COLO668 (cell line): Measurements from ENCODE around the gene TOPBP1.
"Not testable (repeated sequence)": the region's sequence is repeated elsewhere in the genome, so short reads cannot be mapped to it uniquely, and the experiment has no call there.

Source experiments
- DNase-seq: peaks from one replicate; lab custom pipeline; 2025; ENCODE audit not compliant: unreplicated experiment; lab: John Stamatoyannopoulos, UW

The TOPBP1 gene

DNA sequence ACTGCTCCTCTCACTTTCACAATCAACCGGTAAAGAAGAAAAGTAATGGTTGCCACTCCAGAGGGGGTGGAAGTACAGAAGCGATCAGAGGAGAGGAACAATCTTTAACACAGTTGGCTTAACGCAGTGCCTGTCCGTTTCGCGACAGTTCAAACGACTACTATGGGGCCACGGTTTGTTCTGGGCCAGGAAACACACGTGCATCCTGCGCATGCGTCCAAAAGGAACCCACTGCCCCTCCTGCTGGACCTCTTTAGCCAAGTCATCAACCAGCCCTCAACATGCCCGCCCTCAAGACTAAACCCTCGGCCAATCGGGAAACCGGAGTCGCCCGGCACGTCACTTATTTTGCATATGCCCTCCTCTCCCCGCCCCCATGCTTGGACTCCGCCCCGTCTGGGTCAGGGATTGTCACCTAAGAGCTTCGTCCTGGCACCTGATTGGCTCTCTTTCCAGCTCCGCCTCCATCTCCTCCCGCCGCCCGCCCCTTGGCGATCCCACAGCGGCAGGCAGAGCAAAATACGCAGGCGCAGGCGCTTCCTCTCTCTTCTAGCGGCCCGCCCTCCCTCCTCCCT, 88.6 kb downstream of the TOPBP1 start:
- DNase-seq: no peak

DNA sequence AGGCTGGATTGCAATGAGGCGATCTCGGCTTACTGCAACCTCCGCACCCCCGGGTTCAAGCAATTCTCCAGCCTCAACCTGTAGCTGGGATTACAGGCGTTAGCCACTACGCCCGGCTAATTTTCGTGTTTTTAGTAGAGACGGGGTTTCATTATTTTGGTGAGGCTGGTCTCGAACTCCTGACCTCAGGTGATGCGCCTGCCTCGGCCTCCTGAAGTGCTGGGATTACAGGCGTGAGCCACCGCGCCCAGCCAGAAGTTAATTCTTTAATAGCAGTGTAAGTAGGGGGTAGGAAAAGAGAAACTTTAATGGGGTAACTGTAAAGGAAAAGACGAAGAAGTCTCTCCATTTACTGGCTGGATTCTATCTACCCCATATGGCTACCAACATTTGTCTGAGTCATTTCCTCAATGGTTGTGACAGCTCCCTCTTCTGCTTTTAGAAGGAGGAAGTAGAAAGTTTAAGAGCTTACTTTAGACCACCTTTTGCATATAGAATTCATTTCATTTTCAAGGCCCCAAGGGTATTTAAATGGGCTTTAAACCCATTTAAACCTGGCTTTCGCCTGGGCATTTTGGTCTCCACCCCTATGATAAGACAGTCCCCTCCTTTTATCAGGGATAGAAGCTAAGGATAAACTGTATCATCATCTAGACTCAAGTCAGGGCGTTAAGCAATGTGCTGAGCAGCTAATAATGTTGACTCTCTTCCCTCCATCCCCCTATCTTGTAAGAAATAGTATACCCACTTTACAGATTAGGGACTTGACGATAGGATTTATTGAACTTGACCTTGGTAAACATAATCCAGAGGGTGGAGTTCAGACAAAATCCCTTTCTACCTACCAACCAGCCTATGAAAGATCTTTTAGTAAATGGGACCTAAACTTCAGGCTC, 89.3 kb downstream of the TOPBP1 start:
- no peak for DNase-seq

DNA sequence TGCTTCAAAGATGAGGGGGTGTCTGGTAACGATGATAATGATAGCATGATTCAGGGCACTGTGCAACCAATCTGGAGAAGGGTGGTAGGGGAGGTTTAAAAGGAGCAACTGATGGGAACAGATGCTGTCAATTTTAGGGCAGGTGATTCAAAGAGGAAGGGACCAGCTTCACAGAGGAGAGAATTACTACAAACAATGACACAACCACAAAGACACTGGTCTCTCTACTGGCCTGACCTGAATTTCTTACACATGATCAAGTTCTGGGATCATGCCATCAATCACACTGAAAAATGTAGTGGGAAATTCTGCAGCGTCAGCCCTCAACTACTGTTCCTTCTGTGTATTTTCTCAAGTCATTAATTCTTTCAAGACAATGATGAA, 90.8 kb downstream of the TOPBP1 start:
- DNase-seq: no peak

DNA sequence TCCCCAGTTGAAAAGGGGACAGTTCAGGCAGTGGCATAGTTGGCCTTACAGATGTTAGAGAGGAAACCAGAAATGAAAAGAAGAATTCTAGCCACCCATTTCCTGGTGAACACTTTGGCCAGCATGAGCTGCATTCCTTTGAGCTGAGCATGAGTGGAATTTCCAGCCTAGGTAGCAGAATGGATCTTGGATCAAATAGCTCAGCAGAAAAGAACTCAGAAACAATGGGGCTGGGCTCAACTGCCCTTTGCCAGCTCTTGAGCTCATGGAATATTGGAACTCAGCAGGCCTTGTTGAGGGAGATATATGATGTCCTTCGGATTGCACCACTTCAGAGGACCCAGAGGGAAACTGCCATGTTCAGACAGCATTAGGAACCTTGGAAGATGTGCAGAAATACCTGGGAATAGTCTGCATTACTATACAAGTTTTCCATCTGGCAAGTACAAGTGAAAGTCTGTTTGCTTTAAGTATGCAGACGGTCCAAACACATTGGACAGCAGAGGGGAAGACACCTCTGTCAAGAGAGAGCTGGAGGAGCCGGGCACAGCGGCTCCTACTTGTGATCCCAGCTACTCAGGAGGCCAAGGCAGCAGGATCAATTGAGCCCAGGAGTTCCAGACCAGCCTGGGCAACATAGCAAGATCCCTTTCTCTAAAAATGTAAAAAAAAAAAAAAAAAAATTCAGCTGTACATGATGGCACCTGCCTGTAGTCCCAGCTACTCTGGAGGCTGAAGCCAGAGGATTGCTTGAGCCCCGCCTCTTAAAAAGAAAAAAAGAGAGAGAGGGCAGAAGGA, 91.4 kb downstream of the TOPBP1 start:
- no peak for DNase-seq

DNA sequence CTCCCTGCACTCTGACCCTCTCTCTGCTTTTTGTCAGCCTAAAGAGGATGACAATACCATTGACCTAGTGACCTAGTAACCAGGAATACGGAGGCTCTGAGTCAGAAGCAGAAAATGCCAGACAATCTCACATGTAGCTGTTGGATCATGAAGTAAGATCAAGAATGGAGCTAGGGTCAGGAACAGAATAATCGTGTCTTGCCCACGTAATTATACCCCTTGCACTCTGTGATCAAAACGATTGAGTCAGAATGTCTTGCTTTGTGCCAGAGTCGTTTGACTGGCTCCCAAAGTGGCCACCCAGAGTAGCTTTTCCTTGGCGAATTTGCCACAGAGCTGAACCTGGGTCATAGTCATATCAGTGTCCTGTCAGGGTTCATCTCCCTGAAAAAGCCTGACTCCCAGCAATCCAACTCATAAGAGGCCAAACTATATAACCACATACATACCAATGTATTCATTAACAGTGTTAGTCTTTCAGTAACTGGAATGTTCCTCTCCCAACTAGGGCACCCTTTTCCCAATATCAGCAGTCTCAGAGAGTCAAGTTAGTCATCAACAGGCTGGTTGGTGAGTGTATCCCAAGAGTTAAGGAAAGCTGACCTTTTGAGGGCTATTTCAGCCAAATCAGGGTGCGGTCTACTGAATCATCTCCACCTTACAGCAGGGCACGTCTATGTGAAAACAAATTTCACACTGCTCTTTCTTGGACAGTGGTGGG, 93.3 kb downstream of the TOPBP1 start:
- no peak for DNase-seq

DNA sequence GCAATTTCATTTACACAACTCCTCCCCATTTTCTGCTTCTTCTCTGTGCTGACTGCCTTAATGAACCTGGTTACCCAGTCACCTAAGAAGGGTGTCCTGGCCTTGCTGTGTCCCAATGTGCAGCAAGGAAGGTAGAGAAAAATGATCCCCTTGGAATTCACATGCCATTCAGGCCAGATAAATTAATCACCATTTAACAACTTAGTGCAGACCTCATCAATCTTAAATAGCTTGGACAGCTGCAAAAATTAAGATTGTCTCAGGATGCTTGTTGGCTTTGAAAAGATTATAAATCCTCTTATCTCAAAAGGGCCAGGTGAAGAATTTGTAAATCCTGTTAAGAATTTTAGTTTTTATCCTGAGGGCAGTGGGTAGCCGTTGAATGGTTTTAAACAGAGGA, 97.9 kb downstream of the TOPBP1 start:
- no peak for DNase-seq

DNA sequence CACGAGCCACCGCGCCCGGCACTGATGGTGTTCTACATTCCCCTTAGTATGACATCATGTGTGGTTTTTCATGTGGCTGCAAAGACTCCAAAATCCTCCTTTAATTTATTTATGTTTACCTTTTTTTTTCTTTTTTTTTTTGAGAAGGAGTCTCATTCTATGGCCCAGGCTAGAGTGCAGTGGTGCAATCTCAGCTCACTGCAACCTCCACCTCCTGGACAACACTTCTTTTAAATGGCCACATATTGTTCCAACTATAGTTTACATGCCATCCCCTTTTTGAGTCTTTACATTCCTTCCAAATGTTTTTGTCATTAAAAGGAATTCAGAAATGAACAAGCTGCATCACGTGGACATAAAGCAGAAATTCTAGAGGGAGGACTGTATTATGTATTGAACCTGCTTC, 98.6 kb downstream of the TOPBP1 start:
- DNase-seq: no peak

DNA sequence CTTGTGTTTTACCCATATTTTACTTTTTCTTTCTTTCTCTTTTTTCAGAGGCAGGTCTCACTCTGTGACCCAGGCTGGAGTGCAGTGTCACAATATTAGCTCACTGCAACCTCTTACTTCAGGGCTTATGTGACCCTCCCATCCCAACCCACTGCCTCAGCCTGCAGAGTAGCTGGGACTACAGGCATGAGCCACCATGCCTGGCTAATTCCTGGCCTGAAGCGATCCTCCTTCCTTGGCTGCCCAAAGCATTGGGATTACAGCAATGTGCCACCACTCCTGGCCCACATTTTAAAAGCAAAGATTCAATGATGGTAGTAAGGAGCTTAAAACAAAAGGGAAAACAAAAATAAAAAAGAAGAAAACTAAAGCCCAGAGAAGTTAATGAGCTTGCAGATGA, 99.4 kb downstream of the TOPBP1 start:
- DNase-seq: no peak

DNA sequence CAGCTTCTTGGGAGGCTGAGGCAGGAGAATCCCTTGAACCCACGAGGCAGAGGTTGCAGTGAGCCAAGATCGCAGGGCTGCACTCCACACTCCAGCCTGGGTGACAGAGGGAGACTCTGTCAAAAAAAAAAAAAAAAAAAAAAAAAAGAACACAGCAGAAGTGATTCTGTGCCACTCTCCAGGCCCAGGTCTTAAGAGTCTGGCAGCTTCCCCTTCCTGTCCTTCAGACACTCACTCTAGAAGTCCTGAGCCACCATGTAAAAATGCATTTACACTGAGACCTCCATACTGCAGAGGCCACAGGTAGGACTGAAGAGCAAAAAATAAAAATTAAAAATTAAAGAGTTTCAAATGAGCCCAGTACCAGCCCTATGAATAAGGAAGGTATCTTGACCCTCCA, 100.1 kb downstream of the TOPBP1 start:
- DNase-seq: no peak

DNA sequence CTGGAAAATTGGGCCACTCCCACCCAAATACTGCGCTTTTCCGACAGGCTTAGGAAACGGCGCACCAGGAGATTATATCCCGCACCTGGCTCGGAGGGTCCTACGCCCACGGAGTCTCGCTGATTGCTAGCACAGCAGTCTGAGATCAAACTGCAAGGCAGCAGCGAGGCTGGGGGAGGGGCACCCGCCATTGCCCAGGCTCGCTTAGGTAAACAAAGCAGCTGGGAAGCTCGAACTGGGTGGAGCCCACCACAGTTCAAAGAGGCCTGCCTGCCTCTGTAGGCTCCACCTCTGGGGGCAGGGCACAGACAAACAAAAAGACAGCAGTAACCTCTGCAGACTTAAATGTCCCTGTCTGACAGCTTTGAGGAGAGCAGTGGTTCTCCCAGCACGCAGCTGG, 110.2 kb downstream of the TOPBP1 start:
- not testable (repeated sequence) for DNase-seq
